Head of caudate nucleus (tissue), 42 donors: ENCODE results near the gene DAB1.

Experiments used
- DNase-seq, 42 donors: peaks; one replicate each; pipeline versions ENCODE4 v3.0.0 to v3.0.0-alpha.2; 2020 to 2021; ENCODE audit warnings: mixed read lengths in 7 of 42
- intact Hi-C: fragments of 100-400 bp; cut with DNase I; formaldehyde crosslinking; loops from one replicate; pipeline ENCODE4 v1.15.0; 2022

Gene DAB1

DNA sequence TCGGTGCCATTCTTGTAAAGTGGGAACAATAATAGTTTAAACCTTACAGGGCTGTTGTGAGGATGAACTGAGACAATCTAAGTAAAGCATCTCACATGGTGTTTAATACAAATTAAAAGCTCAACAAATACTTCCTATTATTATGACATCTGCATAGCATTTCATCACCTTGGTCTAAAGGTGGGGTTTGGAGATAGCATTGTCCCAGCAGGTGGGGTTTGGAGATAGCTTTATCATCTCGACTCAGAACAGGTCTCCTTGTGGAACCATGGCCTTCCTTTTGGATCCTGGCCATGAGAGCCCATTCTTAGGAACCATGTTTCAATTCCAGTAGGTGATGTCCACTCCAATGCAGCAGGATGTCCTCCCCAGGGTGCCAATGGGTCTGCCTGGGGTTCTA, 437.5 kb downstream of the DAB1 start:
- DNase-seq = no peak
- intact Hi-C loops = no loop called here

DNA sequence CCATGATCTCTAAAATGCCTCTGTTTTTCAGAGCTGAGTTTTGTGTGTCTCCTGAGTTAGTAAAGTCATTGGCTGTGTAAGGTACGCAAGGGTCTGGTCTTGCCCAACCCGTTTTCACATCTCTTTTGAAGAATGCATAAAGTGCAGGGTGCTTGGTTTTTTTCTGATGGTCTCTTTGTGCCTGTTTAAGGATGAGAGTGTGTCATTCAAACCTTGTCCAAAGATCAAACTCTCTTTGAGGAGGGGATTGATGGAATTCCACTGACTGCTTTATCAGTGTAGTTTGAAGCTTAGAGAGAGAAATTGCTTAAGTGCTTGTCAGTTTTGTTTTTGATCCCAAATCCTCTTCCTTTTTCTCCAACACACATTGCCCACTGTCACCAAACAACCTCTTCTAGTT, 438.0 kb downstream of the DAB1 start:
- intact Hi-C loops = no loop called here
- no peak for DNase-seq

DNA sequence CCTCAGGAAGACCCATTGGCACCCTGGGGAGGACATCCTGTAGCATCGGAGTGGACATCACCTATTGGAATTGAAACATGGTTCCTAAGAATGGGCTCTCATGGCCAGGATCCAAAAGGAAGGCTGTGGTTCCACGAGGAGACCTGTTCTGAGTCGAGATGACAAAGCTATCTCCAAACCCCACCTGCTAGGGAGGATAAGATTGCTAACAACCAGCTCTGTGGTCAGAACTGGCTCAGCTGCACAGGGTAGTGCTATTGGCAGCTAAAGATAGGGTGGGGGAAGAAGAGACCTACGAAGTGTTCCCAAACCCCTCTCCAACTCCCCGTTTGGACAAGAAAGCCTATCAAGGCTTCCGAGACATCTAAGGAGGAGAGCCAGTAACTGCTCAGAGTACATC, 440.4 kb downstream of the DAB1 start:
- intact Hi-C loops = no loop called here
- DNase-seq = no peak

DNA sequence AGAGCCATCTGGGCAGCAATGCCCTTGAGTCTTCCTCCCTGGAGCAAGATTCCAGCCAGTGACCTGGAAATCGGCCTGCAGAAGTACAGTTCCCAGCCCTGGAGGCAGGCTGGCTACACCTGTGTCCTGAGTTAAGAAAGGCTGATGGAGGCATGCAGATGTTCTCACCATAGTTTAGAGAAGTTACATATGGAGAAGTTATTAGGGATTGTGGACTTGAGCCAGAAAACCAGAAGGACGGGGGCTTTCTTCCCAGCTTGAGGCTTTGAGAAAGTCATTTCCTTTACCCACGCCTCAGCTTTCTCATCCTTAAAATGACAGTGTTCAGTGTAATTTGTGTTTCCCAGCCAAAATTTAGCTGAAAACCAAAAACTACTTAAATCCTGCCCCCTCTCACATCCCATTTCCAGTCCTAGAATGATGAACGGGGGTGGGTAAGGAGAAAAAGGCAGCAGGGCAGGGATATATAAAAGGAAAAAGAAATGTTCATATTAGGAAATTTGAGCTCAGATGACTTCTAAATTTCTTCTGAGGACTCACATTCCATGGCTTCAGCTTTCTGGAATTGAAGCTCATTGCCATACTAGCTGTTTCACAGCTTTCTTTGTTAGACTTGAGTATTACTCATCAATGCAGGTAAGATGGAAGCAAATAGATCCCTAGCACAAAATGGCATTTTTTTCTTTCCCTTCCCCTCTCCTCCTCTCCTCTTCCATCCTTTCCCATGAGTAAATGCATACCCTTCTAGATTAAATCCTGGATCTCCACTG, 443.7 kb downstream of the DAB1 start:
- intact Hi-C loops = no loop called here
- DNase-seq = no peak

DNA sequence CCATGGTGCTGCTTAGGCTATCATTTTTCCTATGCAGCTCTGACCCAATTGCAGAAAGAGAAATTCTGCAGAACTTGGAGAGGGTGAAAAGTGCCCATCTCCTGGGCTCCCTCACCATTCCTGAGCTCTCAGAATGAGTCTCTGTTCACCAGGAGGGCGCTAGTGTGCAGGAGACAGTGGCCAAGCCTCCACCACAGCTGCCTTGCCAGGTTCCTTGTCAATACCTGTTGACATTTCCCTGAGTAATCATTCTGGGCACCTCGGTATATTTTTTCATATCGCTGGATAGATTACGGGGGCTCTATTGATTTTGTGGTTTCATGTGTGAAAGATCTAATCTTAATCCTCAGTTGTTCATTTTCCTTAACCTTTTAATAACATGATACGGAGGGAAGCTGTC, 445.0 kb downstream of the DAB1 start:
- intact Hi-C loops = no loop called here
- no peak for DNase-seq

DNA sequence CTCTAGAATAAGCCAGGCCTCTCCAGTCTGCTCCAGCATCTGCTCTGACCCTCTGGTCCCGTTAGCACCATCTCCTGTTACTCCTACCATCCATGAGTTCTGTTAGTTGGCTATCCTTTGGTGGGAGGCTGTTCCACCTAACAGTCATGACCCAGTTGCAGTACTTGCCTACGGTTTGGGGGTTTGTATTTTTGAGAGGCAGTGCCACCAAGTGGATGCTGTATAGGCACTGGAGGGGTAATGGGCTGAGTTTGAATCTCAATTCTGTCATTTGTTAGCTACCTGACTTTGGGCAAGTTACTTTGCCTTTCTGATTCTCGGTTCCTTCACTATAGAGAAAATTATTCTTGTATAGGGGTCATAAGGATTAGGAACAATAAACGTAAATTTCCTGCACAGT, 445.9 kb downstream of the DAB1 start:
- intact Hi-C loops = no loop called here
- no peak for DNase-seq

DNA sequence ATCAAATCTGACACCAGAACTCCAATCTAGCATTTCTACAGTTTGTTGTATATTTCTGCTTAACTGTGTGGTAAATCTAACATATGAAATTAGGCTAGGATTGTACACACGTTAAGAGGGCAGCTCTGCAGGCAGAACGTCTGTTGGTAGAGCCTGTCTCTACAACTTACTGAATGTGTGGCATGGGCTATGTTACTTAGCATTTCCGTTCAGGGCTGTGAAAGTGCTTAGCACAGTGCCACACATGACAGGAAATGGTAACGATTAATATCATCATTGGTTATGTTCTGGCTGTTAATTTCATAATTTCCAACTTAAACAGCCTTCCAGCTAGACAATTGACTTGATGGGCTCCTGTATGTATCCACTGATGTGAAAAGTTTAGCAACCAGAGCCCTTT, 448.4 kb downstream of the DAB1 start:
- intact Hi-C loops = no loop called here
- no peak for DNase-seq

DNA sequence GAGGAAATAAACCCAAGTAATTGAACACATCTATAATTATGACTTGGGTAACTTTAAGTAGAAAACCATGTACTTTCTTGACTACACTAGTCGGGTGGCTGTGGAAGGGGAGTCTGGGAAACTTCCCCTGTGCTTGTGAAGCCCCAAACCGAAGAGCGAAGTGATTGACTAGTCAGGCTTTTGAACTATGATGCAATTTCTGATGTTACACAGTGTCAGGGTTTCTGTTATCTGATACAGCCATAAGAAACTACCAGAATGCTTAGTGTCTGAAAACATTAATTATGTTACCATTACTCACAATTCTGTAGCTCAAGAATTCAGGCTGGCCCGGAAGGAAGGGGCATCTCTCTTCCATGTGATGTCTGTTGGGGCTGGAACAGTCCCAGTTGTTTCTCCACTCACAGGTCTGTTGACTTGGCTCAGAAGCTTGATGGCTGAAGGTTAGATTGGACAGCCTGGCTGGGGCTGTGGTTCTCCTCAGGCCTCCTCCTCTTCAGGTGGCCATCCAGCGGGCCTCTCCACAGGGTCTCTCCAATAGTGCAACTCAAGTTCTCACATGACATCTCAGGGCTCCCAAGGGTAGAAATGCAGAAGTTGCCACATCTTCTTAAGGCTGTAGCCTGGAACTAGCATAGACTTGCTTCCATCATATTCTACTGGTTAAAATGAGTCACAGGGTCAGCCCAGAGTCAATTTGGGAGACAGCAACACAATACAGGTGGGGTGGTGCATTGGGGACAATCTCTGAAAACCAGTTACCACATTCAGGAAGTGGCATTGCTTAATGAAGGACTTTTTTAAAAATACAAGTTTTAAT, 449.7 kb downstream of the DAB1 start:
- intact Hi-C loops = no loop called here

DNA sequence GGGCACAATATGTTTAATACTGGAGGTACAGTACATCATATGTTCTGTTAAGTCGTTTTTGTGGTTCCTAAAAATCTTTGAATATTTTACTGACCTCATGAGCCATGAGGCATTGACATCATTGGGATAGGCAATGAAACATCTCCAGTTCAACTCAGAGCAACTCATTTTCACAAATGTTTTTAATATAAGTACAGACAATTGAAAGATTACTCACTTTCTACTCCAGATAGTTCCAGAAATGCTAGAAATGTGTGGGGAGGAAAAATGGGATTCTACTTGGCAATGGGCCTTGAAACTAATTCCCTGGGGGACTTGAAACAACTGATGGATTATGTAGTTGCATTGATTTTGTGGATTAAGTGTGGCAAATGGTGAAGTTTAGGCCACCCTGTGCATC, 450.9 kb downstream of the DAB1 start:
- no peak for DNase-seq
- intact Hi-C loops = no loop called here

More for the DNA sequence above, 449.7 kb downstream of the DAB1 start:
- no peak for DNase-seq

DNA sequence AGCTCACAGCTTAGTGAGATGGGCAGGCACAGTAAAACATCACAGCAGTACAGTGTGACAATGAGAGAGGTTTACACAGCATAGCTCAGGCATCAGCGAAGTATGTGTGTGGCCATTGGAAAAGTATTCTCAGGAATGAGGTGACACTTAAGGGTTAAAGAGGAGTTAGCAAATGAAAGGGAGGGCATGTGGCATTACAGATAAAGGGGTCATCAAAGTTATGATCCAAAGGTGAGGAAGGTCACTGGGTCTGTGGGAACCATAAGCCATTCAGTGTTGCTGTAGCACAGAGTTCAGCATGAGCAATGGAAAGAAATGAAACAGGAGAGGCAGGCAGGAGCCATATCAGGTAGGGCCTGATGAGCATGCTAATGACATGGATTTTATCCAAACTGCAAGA, 453.6 kb downstream of the DAB1 start:
- intact Hi-C loops = no loop called here
- no peak for DNase-seq

DNA sequence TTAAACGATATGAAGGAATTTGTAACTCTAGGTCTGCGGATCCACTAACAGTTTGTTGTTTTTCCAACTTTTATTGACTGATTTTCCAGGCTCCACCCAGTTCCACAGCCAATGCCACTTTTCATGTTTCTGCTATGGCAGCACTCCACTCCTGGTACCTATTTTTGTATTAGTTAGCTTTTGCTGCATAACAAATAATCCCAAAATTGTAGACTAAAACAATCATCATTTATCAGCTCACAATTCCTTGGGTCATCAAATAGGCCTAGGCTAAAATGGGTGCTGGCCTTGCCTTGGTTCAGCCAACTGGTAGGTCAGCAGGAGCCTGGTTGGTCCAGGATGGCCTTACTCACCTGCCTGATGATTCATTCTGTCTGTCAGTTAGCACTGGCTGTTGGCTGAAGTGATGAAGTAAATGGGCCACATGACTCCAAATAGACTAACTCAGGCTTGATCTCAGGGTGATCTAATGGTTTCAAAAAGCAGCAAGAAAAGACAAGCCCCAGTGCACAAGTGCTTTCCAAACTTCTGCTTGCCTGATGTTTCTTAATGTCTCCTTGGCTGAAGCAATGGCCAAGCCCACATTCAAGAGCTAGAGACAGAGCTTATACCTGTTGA, 454.9 kb downstream of the DAB1 start:
- intact Hi-C loops = no loop called here
- no peak for DNase-seq

DNA sequence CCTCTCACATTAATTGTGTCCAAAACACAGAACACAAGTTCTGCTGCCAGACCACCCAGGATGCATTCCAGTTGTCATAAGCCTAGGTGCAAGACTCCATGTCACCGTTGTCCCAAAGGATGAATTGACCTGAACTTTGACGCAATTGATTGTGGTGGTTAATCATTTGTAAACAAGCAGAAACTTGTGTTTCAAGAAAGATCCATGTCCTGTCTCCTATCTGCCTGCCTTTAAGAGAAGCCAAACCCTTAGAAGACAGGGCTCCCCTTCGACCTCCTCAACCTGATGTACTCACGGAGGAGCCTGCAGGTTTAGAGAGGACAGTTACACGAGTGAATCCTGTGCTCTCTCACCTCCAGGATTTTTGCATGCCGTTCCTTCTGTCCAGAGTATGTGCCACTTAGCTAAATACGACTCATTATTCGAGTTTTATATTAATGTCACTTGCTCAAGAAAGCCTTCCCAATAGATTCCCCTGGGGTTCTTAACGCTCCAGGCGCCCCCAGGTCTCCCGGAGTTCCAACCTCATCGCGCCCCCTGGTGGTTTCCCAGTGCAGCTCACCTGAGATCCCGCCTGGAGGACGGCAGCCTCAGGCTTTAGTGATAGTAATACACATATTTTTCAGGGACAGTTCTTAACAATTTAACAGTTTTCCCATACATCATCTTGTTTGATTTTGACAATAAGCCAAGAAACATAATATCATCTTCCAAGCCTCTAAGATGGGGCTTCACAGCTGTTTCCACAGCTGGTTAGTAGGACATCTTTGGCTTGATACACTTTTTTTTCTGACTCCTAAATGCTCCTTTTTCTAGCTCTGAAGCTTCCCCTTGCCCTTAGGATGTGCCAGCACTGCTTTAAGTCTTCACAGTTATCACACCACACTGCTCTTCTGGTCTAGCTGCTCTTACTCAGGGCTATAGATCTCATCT, 455.7 kb downstream of the DAB1 start:
- intact Hi-C loops = no loop called here
- DNase-seq = no peak

DNA sequence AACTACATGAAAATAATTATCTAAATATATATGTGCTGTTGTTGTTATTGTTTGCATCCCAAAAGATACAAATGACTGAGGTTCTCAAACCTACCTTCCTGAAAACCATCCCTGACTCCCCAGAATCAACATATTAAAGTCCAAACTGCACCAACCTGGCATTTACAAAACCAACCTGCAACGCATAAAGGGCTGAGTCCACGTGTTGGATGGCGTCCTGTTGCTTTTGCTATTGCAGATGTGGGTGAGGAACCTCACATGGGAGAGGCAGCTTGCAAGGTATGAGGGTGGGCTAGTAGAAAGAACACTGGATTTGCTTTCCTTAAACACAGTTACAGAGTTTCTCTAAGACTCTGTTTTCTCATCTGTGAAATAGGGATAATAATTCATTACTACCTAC, 456.5 kb downstream of the DAB1 start:
- no peak for DNase-seq
- intact Hi-C loops = no loop called here

DNA sequence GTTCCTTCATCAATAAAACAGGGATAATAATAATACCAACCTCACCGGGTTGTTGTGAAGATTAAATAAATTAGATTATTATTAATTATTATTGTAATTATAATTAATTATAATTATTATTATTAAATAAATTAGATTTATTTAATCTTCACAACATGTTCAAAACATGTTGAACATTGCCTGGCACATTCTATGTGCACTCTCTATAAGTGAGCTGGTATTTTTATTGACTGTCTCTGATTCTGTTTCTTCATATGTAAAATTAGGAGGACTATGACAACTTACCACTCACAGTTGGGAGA, 457.2 kb downstream of the DAB1 start:
- no peak for DNase-seq
- intact Hi-C loops = no loop called here

DNA sequence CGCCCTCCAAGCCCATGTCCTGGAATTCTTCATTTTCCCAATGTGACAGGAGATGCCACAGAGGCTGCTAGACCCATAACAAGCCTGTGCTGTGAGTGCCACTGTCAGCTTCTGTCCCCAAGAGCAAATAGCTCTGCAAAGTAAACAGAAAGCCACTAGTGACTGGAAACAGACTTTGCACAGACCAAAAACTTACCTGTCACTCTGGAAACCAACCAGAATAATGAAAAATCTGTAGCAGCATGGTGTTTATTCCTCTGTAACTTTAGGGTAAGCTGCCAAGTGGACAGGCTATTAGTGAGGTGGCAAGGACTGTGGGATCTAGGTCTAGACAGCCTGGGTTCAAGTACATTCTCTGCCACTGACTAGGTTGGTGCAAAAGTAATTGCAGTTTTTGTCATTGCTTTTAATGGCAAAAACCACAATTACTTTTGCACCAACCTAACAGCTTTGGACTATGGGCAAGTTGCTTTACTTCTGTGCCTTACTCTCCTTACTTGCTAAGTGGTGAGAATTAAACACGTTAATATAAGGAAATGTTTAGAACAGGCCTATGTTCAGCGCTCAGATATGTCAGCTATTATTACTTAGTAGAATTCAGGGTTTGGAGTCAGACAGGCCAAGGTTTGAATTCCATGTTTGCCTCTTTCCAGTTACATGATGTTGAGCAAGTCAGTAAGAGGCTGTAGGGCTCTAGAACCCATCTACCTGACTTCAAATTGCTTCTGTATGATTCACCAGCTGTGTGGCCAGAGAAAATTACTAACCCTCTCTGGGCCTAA, 457.8 kb downstream of the DAB1 start, which contains the start of gene C8B:
TSS of gene C8B (minus strand) at position 100 of the 782 bp plus-strand sequence. CDS start at position 33, 67 bp downstream.
- DNase-seq = no peak
- intact Hi-C loops = no loop called here

DNA sequence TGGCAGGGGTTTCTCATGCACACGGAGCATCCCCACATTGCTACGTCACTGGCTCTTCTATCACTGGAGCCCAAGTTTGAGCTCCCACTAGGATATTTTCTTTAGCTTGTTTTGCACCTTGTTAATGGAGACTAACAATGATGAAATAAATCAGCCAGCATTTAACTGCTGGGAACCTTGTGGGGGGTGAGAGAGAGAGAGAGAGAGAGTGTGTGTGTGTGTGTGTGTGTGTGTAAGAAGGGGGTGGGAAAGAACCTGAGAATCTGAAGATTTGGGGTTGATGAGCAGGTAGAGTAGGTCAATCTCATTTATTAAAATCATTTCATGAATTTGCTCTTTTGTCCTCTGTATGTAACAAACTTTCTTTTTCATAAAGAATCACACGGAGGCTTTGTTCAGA, 458.7 kb downstream of the DAB1 start:
- DNase-seq = no peak
- intact Hi-C loops = no loop called here

DNA sequence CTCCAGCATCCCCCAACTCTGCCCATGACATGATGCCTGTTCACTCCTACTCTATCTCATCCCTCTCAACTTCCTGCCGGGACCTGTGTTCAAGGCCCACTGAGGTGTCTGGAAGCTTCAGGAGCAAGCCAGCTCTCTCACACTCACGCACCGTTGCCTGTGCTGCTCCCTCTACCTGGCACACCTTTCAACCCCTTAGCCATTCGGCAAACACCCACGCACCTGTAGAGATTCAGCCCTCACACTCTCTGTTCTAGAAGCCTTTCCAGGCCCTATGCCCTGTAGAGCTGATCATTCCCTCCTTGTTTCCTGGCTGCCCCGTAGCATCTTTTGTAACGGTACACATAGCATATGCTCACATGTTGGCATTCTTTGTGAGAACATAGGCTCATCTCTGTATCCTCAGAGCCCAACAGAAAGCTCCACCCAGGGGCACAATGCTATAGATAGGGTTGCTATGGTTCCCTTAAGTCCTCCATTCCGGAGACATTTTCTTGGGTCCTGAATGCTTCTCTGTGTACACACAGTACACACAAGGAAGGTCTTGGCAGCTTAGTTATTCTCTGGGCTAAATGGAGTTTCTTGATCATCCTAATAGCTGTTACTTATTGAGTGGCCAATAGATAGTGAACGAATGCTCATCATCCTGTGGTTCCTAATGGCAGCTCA, 459.4 kb downstream of the DAB1 start:
- intact Hi-C loops = no loop called here
- no peak for DNase-seq

DNA sequence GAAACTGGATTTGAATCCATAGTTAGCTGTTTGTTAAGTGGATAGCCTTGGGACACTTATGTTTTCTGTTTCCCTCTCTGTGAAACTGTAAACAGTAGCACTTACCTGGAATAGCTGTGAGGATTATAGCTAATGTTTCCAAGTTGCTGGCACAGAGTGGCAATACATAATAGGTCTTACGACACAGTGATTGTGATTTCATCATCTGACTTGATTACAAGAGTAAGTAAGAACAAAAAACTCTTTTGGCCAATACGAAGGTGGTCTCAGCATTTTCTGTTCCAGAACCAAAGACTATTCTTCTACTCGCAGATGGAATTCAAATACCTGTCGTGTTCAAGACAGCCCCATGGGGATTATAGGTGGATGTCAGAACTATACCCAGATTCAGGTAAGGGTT, 460.2 kb downstream of the DAB1 start:
- intact Hi-C loops = no loop called here
- DNase-seq = no peak
